ENCODE data around the gene ATP1A1. TPM values are rescaled to one million over a fixed set of nuclear protein-coding genes. Genes with fewer than 3 reads are reported as not detected.

The ATP1A1 gene
- total and polyA plus RNA-seq, 2 donors (not counting 1 experiment from before 2014, with no cell fraction given): 58.9 to 107 TPM

DNA sequence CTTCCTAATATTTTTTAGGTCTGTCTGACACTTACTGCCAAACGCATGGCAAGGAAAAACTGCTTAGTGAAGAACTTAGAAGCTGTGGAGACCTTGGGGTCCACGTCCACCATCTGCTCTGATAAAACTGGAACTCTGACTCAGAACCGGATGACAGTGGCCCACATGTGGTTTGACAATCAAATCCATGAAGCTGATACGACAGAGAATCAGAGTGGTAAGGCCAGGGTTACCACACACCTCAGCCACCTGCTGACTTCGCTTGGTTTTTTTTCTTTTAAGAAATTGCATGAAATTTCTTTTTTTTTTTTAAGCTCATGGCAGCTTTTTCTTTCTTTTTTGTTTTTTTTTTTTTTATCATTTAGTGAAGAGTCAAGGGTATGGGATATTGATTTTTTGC, 17.2 kb downstream of the ATP1A1 start:
- H3K4me3 ChIP-seq (ENCODE audit: control extremely low read depth in 1 of 5, extremely low read depth in 1 of 5, insufficient read depth in 1 of 5, low read depth in 2 of 5, low read length in 4 of 5): no peak overlapping the region
- no peak overlapping the region for H3K27ac ChIP-seq (ENCODE audit: low read length in 2 of 2)
- H3K9ac ChIP-seq (ENCODE audit: low read length): no peak overlapping the region
- H3K4me1 ChIP-seq (ENCODE audit: control insufficient read depth in 2 of 2, insufficient read depth in 2 of 2, low read length in 2 of 2): no peaks in the 10 kb centered on the region
- ATAC-seq (ENCODE audit: low read depth) (no peak), DNase-seq (no peak)
- intact Hi-C loops (cut with micrococcal nuclease): no loop called here
- 78% methylated on average over 3 of the region's 5 CpGs for WGBS (ENCODE audit: insufficient coverage)
- H3K9me3 Mint-ChIP-seq (ENCODE audit: insufficient read depth): no peaks in the 10 kb centered on the region
- H3K4me2 ChIP-seq (replicated peaks; ENCODE audit: low read depth, low read length, poor library complexity, severe bottlenecking): no peak overlapping the region
- peaks cover 20 to 88% of the 10 kb centered on the region in 2 experiments for H3K36me3 ChIP-seq (replicated peaks in 1 of 2; ENCODE audit: control extremely low read depth in 1 of 2, control insufficient read depth in 1 of 2, extremely low read depth in 1 of 2, insufficient read depth in 2 of 2, low read length in 1 of 2)
- peaks cover 3% of the 10 kb centered on the region for H3K79me2 ChIP-seq (ENCODE audit: control insufficient read depth, insufficient read depth, low read length)
- ChIA-PET CTCF (no interaction called here), POLR2A (no interaction called here)
- peaks cover 1% of the 10 kb centered on the region for H3K4me1 Mint-ChIP-seq
- TF ChIP-seq, protein P1, sequence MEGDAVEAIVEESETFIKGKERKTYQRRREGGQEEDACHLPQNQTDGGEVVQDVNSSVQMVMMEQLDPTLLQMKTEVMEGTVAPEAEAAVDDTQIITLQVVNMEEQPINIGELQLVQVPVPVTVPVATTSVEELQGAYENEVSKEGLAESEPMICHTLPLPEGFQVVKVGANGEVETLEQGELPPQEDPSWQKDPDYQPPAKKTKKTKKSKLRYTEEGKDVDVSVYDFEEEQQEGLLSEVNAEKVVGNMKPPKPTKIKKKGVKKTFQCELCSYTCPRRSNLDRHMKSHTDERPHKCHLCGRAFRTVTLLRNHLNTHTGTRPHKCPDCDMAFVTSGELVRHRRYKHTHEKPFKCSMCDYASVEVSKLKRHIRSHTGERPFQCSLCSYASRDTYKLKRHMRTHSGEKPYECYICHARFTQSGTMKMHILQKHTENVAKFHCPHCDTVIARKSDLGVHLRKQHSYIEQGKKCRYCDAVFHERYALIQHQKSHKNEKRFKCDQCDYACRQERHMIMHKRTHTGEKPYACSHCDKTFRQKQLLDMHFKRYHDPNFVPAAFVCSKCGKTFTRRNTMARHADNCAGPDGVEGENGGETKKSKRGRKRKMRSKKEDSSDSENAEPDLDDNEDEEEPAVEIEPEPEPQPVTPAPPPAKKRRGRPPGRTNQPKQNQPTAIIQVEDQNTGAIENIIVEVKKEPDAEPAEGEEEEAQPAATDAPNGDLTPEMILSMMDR (IDR thresholded peaks at IDR 0.05): no peak
- TF ChIP-seq EZH2 (IDR thresholded peaks at IDR 0.05; ENCODE audit: borderline replicate concordance, insufficient read depth, low read depth, low read length, poor library complexity, severe bottlenecking): no peak
- no peaks in the 10 kb centered on the region for H3K27me3 ChIP-seq (replicated peaks in 1 of 4; ENCODE audit: control extremely low read depth in 1 of 4, control insufficient read depth in 3 of 4, insufficient read depth in 4 of 4, low read length in 3 of 4)
- H3K27ac Mint-ChIP-seq: no peak overlapping the region
- no peak overlapping the region for H2AFZ ChIP-seq (ENCODE audit: insufficient read depth, low read depth, low read length, poor library complexity, severe bottlenecking)
- no peaks in the 10 kb centered on the region for H3K27me3 Mint-ChIP-seq
- H3K9me3 ChIP-seq (ENCODE audit: control extremely low read depth in 1 of 3, control insufficient read depth in 2 of 3, insufficient read depth in 1 of 3, low read length in 2 of 3): no peaks in the 10 kb centered on the region
- H3K4me3 Mint-ChIP-seq: no peak overlapping the region
- H4K20me1 ChIP-seq (ENCODE audit: control insufficient read depth, insufficient read depth, low read length, poor library complexity, severe bottlenecking): no peaks in the 10 kb centered on the region

DNA sequence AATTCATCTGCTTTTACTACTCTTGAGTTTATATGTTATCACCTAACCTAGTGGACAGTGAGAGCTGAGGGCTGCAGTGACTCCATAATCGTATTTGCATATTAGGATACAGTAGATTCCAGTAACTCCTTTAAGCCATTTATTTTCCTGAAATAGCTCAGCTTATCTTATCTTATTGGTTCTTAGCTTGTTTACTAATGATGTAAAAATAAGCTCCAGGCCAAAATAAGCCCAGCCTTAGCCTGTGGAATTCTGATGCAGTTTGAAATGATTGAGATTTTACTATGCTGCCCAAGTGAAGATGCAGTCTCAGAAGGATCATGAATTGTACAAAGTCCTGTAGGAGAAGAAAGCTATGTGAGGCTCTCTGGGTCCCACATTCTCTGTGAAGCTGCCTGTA, 18.1 kb downstream of the ATP1A1 start:
- no peaks in the 10 kb centered on the region for H3K79me2 ChIP-seq (ENCODE audit: control insufficient read depth, insufficient read depth, low read length)
- CTCF ChIA-PET: interaction anchor here (1.3 kb wide), 1 partner anchor 10 kb away, joined by 5 read pairs; no protein-coding TSS in a partner anchor

More for the DNA sequence above, 18.1 kb downstream of the ATP1A1 start:
- Histone ChIP-seq H3K4me1 (ENCODE audit: control insufficient read depth in 2 of 2, insufficient read depth in 2 of 2, low read length in 2 of 2) (no peaks in the 10 kb centered on the region), H3K4me2 (replicated peaks; ENCODE audit: low read depth, low read length, poor library complexity, severe bottlenecking) (no peak overlapping the region), H3K36me3 (replicated peaks in 1 of 2; ENCODE audit: control extremely low read depth in 1 of 2, control insufficient read depth in 1 of 2, extremely low read depth in 1 of 2, insufficient read depth in 2 of 2, low read length in 1 of 2) (peaks cover 20 to 85% of the 10 kb centered on the region in 2 experiments), H3K9ac (ENCODE audit: low read length) (no peak overlapping the region), H4K20me1 (ENCODE audit: control insufficient read depth, insufficient read depth, low read length, poor library complexity, severe bottlenecking) (no peaks in the 10 kb centered on the region), H2AFZ (ENCODE audit: insufficient read depth, low read depth, low read length, poor library complexity, severe bottlenecking) (no peak overlapping the region), H3K27ac (ENCODE audit: low read length in 2 of 2) (no peak overlapping the region), H3K27me3 (replicated peaks in 1 of 4; ENCODE audit: control extremely low read depth in 1 of 4, control insufficient read depth in 3 of 4, insufficient read depth in 4 of 4, low read length in 3 of 4) (no peaks in the 10 kb centered on the region), H3K4me3 (ENCODE audit: control extremely low read depth in 1 of 5, extremely low read depth in 1 of 5, insufficient read depth in 1 of 5, low read depth in 2 of 5, low read length in 4 of 5) (no peak overlapping the region), H3K9me3 (ENCODE audit: control extremely low read depth in 1 of 3, control insufficient read depth in 2 of 3, insufficient read depth in 1 of 3, low read length in 2 of 3) (no peaks in the 10 kb centered on the region)
- POLR2A ChIA-PET: no interaction called here
- DNase-seq (no peak), ATAC-seq (ENCODE audit: low read depth) (no peak)
- no CpG with 5 or more reads among the region's 1 CpG for WGBS (ENCODE audit: insufficient coverage)
- no peak overlapping the region for H3K4me3 Mint-ChIP-seq
- H3K4me1 Mint-ChIP-seq: peaks cover 1% of the 10 kb centered on the region
- no peak overlapping the region for H3K27ac Mint-ChIP-seq
- TF ChIP-seq, protein P1 (IDR thresholded peaks at IDR 0.05): no peak
- no peak for TF ChIP-seq EZH2 (IDR thresholded peaks at IDR 0.05; ENCODE audit: borderline replicate concordance, insufficient read depth, low read depth, low read length, poor library complexity, severe bottlenecking)
- no peaks in the 10 kb centered on the region for H3K9me3 Mint-ChIP-seq (ENCODE audit: insufficient read depth)
- intact Hi-C loops (cut with micrococcal nuclease): no loop called here
- H3K27me3 Mint-ChIP-seq: no peaks in the 10 kb centered on the region
